ENCODE data around the gene PSME4.
"Not testable (repeated sequence)": the region's sequence is repeated elsewhere in the genome, so short reads cannot be mapped to it uniquely, and the experiment has no call there.

The PSME4 gene

DNA sequence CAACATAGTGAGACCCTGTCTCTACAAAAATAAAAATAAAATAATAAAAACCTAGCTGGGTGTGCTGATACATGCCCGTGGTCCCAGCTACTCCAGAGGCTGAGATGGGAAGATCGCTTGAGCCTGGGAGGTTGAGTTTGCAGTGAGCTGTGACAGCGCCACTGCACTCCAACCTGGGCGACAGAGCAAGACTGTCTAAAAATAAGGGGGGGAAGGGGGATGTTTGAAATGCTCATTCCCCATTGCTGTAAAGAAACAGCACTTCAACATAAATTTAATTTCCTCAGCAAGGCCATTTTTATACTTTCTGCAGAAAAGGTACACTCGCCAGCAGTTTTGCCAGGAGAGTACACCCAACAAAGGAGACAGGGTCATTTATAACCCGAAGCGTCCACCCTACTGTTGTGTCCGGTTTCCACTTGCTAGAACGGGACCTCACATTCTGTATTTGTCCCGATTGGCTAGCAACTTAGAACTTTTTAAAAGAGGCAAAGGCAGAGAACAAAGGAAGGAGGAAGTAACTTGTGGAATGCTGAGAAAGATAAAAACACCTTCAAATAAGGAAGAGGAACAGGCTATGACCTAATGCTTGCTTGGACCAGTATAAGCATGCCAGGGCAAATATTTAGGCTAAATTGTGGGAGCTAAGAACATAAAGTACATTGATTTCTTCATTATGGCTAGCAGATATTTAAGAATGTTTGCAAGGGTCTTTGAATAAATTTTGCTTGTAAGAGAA lies 9.1 kb downstream of the PSME4 start:
- H3K36me3 ChIP-seq (ENCODE audit: insufficient read depth, low read length); H3K4me3 ChIP-seq (ENCODE audit: low read length); H3K27me3 ChIP-seq (ENCODE audit: control insufficient read depth, insufficient read depth, low read length); H3K4me2 ChIP-seq (ENCODE audit: low read length); H3K9me3 ChIP-seq (replicated peaks; ENCODE audit: low read length); H3K9ac ChIP-seq (ENCODE audit: low read depth, low read length): not testable (repeated sequence)
- peaks cover 10% of the 10 kb centered on the region for H3K4me1 ChIP-seq (ENCODE audit: control insufficient read depth, insufficient read depth, low read length)

GRCh38 chr2:53960476-53960875 lies 10.3 kb downstream of the PSME4 start:
- Histone ChIP-seq H3K27me3 (ENCODE audit: control insufficient read depth, insufficient read depth, low read length) (no peaks in the 10 kb centered on the region), H3K4me3 (ENCODE audit: low read length) (no peak overlapping the region), H3K9ac (ENCODE audit: low read depth, low read length) (no peak overlapping the region), H3K36me3 (ENCODE audit: insufficient read depth, low read length) (no peaks in the 10 kb centered on the region), H3K4me2 (ENCODE audit: low read length) (no peak overlapping the region), H3K4me1 (ENCODE audit: control insufficient read depth, insufficient read depth, low read length) (peaks cover 10% of the 10 kb centered on the region), H3K9me3 (replicated peaks; ENCODE audit: low read length) (no peaks in the 10 kb centered on the region)

- Histone ChIP-seq H3K27me3 (ENCODE audit: control insufficient read depth, insufficient read depth, low read length) (no peaks in the 10 kb centered on the region), H3K36me3 (ENCODE audit: insufficient read depth, low read length) (no peaks in the 10 kb centered on the region), H3K9me3 (replicated peaks; ENCODE audit: low read length) (no peaks in the 10 kb centered on the region), H3K4me2 (ENCODE audit: low read length) (no peak overlapping the region), H3K4me1 (ENCODE audit: control insufficient read depth, insufficient read depth, low read length) (peaks cover 10% of the 10 kb centered on the region), H3K9ac (ENCODE audit: low read depth, low read length) (no peak overlapping the region), H3K4me3 (ENCODE audit: low read length) (no peak overlapping the region)
Observed at GRCh38 chr2:53958443-53958842, 12.3 kb downstream of the PSME4 start.

DNA sequence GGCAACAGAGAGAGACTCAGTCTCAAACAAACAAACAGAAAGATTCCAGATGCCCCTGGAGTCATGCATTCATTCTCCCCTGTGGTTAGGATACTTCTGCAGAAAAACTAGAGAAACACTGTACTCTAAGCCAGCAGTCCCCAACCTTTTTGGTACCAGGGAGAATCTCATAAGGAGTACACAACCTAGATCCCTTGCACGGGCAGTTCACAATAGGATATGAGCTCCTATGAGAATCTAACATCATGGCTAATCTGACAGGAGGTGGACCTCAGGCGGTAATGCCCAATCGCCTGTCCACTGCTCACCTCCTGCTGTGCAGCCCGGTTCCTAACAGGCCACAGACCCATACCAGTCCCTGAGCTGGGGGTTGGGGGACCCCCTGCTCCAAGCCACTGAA lies 18.3 kb downstream of the PSME4 start:
- H3K4me2 ChIP-seq (ENCODE audit: low read length): no peak overlapping the region
- H3K4me3 ChIP-seq (ENCODE audit: low read length): no peak overlapping the region
- H3K4me1 ChIP-seq (ENCODE audit: control insufficient read depth, insufficient read depth, low read length): peaks cover 11% of the 10 kb centered on the region
- no peak overlapping the region for H3K9ac ChIP-seq (ENCODE audit: low read depth, low read length)
- no peaks in the 10 kb centered on the region for H3K9me3 ChIP-seq (replicated peaks; ENCODE audit: low read length)
- peaks cover 11% of the 10 kb centered on the region for H3K36me3 ChIP-seq (ENCODE audit: insufficient read depth, low read length)
- no peaks in the 10 kb centered on the region for H3K27me3 ChIP-seq (ENCODE audit: control insufficient read depth, insufficient read depth, low read length)

DNA sequence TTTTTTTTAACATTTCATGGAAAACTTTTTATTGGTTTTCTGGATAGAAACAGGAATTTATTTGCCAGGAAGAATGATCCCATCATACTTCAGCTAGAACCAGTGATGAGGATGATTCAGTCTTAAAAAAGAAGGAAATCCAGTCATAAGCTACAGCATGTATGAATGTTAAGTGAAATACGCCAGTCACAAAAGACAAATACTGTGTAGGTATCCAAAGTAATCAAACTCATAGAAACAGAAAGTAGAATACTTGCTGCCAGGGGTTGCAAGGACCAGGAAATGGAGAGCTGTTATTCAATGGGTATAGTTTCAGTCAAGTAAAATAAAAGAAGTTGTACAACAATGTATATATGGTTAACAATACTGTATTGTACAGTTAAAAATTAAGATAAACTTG lies 21.3 kb downstream of the PSME4 start:
- no peak overlapping the region for H3K4me2 ChIP-seq (ENCODE audit: low read length)
- H3K4me3 ChIP-seq (ENCODE audit: low read length): no peak overlapping the region

DNA sequence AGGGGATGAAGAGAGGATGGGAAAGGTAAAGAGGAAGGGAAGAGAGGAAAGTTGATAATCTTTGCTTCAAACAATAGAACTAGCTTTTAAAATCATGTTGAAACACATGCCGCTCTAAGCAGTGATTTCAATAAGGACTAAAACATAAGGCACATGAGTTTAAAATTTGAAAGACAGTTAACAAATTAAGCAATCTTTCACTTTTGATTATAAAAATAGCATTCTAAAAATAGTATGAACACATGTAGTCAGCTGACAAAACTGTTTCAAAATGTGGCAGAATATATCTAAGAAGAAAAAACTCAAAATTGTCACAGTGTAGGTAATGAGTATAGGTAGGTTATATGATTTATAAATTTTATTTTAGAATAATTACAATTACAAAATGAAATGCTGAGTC lies 25.3 kb downstream of the PSME4 start:
- Histone ChIP-seq H3K27me3 (ENCODE audit: control insufficient read depth, insufficient read depth, low read length) (no peaks in the 10 kb centered on the region), H3K36me3 (ENCODE audit: insufficient read depth, low read length) (peaks cover 35% of the 10 kb centered on the region), H3K4me2 (ENCODE audit: low read length) (no peak overlapping the region), H3K9me3 (replicated peaks; ENCODE audit: low read length) (no peaks in the 10 kb centered on the region), H3K4me1 (ENCODE audit: control insufficient read depth, insufficient read depth, low read length) (peaks cover 15% of the 10 kb centered on the region), H3K4me3 (ENCODE audit: low read length) (no peak overlapping the region), H3K9ac (ENCODE audit: low read depth, low read length) (no peak overlapping the region)

More for the DNA sequence above, 21.3 kb downstream of the PSME4 start:
- Histone ChIP-seq H3K4me1 (ENCODE audit: control insufficient read depth, insufficient read depth, low read length) (peaks cover 15% of the 10 kb centered on the region), H3K36me3 (ENCODE audit: insufficient read depth, low read length) (peaks cover 27% of the 10 kb centered on the region), H3K9ac (ENCODE audit: low read depth, low read length) (no peak overlapping the region), H3K27me3 (ENCODE audit: control insufficient read depth, insufficient read depth, low read length) (no peaks in the 10 kb centered on the region), H3K9me3 (replicated peaks; ENCODE audit: low read length) (no peaks in the 10 kb centered on the region)

DNA sequence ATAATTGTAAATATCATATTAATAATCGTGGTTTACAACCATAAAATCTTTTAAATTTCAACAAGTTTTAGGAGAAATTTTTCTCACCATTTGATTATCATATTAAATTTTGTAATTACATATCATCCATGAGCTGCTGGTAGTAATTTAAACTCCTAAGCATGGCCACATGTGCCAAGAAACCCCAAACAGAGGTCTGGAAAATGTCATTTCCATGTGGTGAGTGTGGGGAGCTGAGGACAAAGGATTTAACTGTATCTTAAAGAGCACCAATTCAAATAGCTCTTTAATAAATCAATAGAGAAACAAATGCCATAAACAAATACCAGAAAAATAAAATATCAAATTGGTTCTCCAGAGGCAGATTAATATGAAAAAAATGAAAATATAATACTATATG lies 26.3 kb downstream of the PSME4 start:
- Histone ChIP-seq H3K9ac (ENCODE audit: low read depth, low read length) (no peak overlapping the region), H3K4me3 (ENCODE audit: low read length) (no peak overlapping the region), H3K9me3 (replicated peaks; ENCODE audit: low read length) (no peaks in the 10 kb centered on the region), H3K27me3 (ENCODE audit: control insufficient read depth, insufficient read depth, low read length) (no peaks in the 10 kb centered on the region), H3K36me3 (ENCODE audit: insufficient read depth, low read length) (peaks cover 42% of the 10 kb centered on the region), H3K4me2 (ENCODE audit: low read length) (no peak overlapping the region), H3K4me1 (ENCODE audit: control insufficient read depth, insufficient read depth, low read length) (peaks cover 18% of the 10 kb centered on the region)

GRCh38 chr2:53942280-53942679 lies 28.5 kb downstream of the PSME4 start:
- Histone ChIP-seq H3K9ac (ENCODE audit: low read depth, low read length) (no peak overlapping the region), H3K36me3 (ENCODE audit: insufficient read depth, low read length) (peaks cover 44% of the 10 kb centered on the region), H3K4me3 (ENCODE audit: low read length) (no peak overlapping the region), H3K27me3 (ENCODE audit: control insufficient read depth, insufficient read depth, low read length) (no peaks in the 10 kb centered on the region), H3K4me1 (ENCODE audit: control insufficient read depth, insufficient read depth, low read length) (peaks cover 15% of the 10 kb centered on the region), H3K9me3 (replicated peaks; ENCODE audit: low read length) (no peaks in the 10 kb centered on the region), H3K4me2 (ENCODE audit: low read length) (no peak overlapping the region)

- Histone ChIP-seq H3K27me3 (ENCODE audit: control insufficient read depth, insufficient read depth, low read length) (no peaks in the 10 kb centered on the region), H3K4me2 (ENCODE audit: low read length) (no peak overlapping the region), H3K4me1 (ENCODE audit: control insufficient read depth, insufficient read depth, low read length) (peaks cover 15% of the 10 kb centered on the region), H3K9ac (ENCODE audit: low read depth, low read length) (no peak overlapping the region), H3K9me3 (replicated peaks; ENCODE audit: low read length) (no peaks in the 10 kb centered on the region), H3K36me3 (ENCODE audit: insufficient read depth, low read length) (peaks cover 44% of the 10 kb centered on the region), H3K4me3 (ENCODE audit: low read length) (no peak overlapping the region)
Observed at GRCh38 chr2:53941749-53942148, 29.0 kb downstream of the PSME4 start.

DNA sequence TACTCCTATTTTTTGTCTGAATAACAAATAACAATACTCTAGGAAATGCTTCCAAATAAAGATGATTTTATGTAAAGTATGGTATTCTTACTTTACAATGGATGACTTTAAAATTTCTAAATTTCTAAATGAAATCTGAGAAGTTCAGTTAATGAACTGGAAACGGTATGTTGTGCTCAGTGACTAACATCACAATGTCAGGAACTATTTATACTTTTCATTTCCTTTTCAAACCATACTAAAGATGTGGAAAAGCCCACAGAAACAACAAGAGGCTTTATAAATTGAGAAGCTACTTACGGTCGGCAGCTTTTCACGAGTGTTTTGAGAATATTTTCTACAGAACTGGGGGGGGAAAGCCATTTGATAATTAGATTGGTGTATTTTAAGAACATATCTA lies 31.1 kb downstream of the PSME4 start:
- Histone ChIP-seq H3K4me2 (ENCODE audit: low read length) (no peak overlapping the region), H3K27me3 (ENCODE audit: control insufficient read depth, insufficient read depth, low read length) (no peaks in the 10 kb centered on the region), H3K4me3 (ENCODE audit: low read length) (no peak overlapping the region), H3K9me3 (replicated peaks; ENCODE audit: low read length) (no peaks in the 10 kb centered on the region), H3K9ac (ENCODE audit: low read depth, low read length) (no peak overlapping the region), H3K36me3 (ENCODE audit: insufficient read depth, low read length) (peaks cover 46% of the 10 kb centered on the region), H3K4me1 (ENCODE audit: control insufficient read depth, insufficient read depth, low read length) (peaks cover 11% of the 10 kb centered on the region)

GRCh38 chr2:53938904-53939303 lies 31.9 kb downstream of the PSME4 start:
- H3K4me3 ChIP-seq (ENCODE audit: low read length): no peak overlapping the region
- H3K9me3 ChIP-seq (replicated peaks; ENCODE audit: low read length): no peaks in the 10 kb centered on the region
- H3K27me3 ChIP-seq (ENCODE audit: control insufficient read depth, insufficient read depth, low read length): no peaks in the 10 kb centered on the region
- H3K9ac ChIP-seq (ENCODE audit: low read depth, low read length): no peak overlapping the region
- peaks cover 53% of the 10 kb centered on the region for H3K36me3 ChIP-seq (ENCODE audit: insufficient read depth, low read length)
- H3K4me1 ChIP-seq (ENCODE audit: control insufficient read depth, insufficient read depth, low read length): peaks cover 11% of the 10 kb centered on the region
- H3K4me2 ChIP-seq (ENCODE audit: low read length): no peak overlapping the region

GRCh38 chr2:53933329-53933728 lies 37.5 kb downstream of the PSME4 start:
- peaks cover 75% of the 10 kb centered on the region for H3K36me3 ChIP-seq (ENCODE audit: insufficient read depth, low read length)
- no peaks in the 10 kb centered on the region for H3K9me3 ChIP-seq (replicated peaks; ENCODE audit: low read length)
- H3K9ac ChIP-seq (ENCODE audit: low read depth, low read length): no peak overlapping the region
- no peaks in the 10 kb centered on the region for H3K4me1 ChIP-seq (ENCODE audit: control insufficient read depth, insufficient read depth, low read length)
- no peak overlapping the region for H3K4me2 ChIP-seq (ENCODE audit: low read length)
- H3K4me3 ChIP-seq (ENCODE audit: low read length): no peak overlapping the region
- no peaks in the 10 kb centered on the region for H3K27me3 ChIP-seq (ENCODE audit: control insufficient read depth, insufficient read depth, low read length)
